ENCODE data around the gene ICE2.

The ICE2 gene

DNA sequence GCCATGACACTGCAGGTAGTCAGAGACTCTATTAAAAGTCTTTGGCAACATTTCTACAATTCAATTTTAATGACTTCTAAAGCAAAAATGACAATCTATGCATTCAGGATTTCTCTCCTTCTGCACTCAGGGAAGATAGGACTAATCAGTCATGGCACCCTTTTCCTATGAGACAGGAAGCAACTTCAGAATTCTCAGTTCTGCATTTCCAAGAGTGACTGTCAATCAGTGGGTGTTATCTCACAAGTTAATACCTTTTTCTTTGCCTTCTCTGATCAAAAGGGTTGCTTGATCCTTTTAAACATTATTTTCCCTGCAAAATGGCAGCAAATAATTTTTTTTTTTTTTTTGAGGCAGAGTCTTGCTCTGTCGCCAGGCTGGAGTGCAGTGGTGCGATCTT is 7.8 kb upstream of the ICE2 start:
- no peaks in the 10 kb centered on the region for H3K36me3 ChIP-seq (replicated peaks; ENCODE audit: insufficient read depth, low read length)
- H3K9ac ChIP-seq (ENCODE audit: low read length), result no peak overlapping the region
- no peaks in the 10 kb centered on the region for H3K9me2 ChIP-seq (replicated peaks; ENCODE audit: insufficient read depth, low read length)
- H3K4me3 ChIP-seq (ENCODE audit: low read length), result no peak overlapping the region
- no peaks in the 10 kb centered on the region for H3F3A ChIP-seq (ENCODE audit: insufficient read depth, low read length)
- no peak for DNase-seq
- no peaks in the 10 kb centered on the region for H3K4me1 ChIP-seq (ENCODE audit: low read length)
- H3K9me3 ChIP-seq (replicated peaks; ENCODE audit: insufficient read depth, low read length), result no peaks in the 10 kb centered on the region
- no peaks in the 10 kb centered on the region for H3K79me2 ChIP-seq (ENCODE audit: low read length)
- no peaks in the 10 kb centered on the region for H4K20me1 ChIP-seq (ENCODE audit: insufficient read depth, low read length)
- TF ChIP-seq CTCF (IDR thresholded peaks at IDR 0.05; ENCODE audit: low read length) (no peak), EZH2 (optimal IDR thresholded peaks at IDR 0.05; ENCODE audit: low read depth, low read length) (no peak), EZH2phosphoT487 (IDR thresholded peaks at IDR 0.05; ENCODE audit: low read length) (no peak)
- no peak overlapping the region for H3K27ac ChIP-seq (ENCODE audit: low read length)
- no peak overlapping the region for H2AFZ ChIP-seq (ENCODE audit: low read length)
- no peaks in the 10 kb centered on the region for H3K27me3 ChIP-seq (replicated peaks; ENCODE audit: insufficient read depth, low read length)
- no peak overlapping the region for H3K4me2 ChIP-seq (ENCODE audit: low read depth, low read length)

DNA sequence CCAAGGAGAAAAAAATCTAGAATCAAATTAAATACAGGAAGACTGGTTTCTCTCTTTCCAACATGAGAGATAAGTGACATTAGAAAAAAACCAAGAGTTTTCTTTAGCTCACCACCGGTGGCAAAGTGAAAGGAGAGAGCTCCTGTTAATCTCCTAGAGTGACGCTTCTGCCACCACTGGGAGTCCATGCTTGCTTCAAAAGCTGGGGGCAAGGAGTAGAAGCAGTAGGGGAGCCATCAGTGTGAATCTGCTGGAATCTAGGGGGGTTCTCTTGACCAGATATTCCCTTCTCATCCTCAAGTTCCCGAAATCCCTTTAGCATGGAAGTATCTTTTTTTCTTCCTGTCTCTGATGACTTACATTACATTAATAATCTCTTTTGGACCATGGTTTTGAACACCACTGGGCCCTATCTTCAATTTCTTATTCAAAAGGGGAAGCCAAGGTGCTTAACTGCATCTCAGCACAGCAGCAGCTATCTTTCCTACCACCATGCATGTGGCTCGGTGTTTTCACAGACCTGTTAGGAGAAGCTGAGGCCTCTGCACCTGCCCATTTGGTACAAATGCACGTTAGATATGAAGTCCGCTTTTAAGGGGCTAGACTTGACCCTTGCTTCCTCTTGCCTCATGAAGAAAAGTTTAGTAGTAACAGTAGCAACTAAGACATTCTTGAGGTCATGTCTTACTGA is 6.6 kb upstream of the ICE2 start:
- Histone ChIP-seq H3K27me3 (replicated peaks; ENCODE audit: insufficient read depth, low read length) (no peaks in the 10 kb centered on the region), H2AFZ (ENCODE audit: low read length) (no peak overlapping the region), H3K4me1 (ENCODE audit: low read length) (peaks cover 4% of the 10 kb centered on the region), H3K4me2 (ENCODE audit: low read depth, low read length) (no peak overlapping the region), H3K4me3 (ENCODE audit: low read length) (no peak overlapping the region), H3K27ac (ENCODE audit: low read length) (no peak overlapping the region), H3K79me2 (ENCODE audit: low read length) (0 out of 2 replicates have a peak, but pooled peaks cover 5% of the 10 kb centered on the region), H3K36me3 (replicated peaks; ENCODE audit: insufficient read depth, low read length) (no peaks in the 10 kb centered on the region), H3F3A (ENCODE audit: insufficient read depth, low read length) (no peaks in the 10 kb centered on the region), H3K9ac (ENCODE audit: low read length) (no peak overlapping the region), H3K9me3 (replicated peaks; ENCODE audit: insufficient read depth, low read length) (no peaks in the 10 kb centered on the region), H3K9me2 (replicated peaks; ENCODE audit: insufficient read depth, low read length) (no peaks in the 10 kb centered on the region), H4K20me1 (ENCODE audit: insufficient read depth, low read length) (no peaks in the 10 kb centered on the region)
- no peak for DNase-seq
- TF ChIP-seq EZH2 (optimal IDR thresholded peaks at IDR 0.05; ENCODE audit: low read depth, low read length), result no peak
- TF ChIP-seq CTCF (IDR thresholded peaks at IDR 0.05; ENCODE audit: low read length), result no peak
- no peak for TF ChIP-seq EZH2phosphoT487 (IDR thresholded peaks at IDR 0.05; ENCODE audit: low read length)

- Histone ChIP-seq H3K4me3 (ENCODE audit: low read length) (no peak overlapping the region), H2AFZ (ENCODE audit: low read length) (no peak overlapping the region), H3K4me1 (ENCODE audit: low read length) (peaks cover 12% of the 10 kb centered on the region), H3F3A (ENCODE audit: insufficient read depth, low read length) (peaks cover 12% of the 10 kb centered on the region), H3K9ac (ENCODE audit: low read length) (no peak overlapping the region), H3K27ac (ENCODE audit: low read length) (no peak overlapping the region), H4K20me1 (ENCODE audit: insufficient read depth, low read length) (no peaks in the 10 kb centered on the region), H3K4me2 (ENCODE audit: low read depth, low read length) (no peak overlapping the region), H3K9me3 (replicated peaks; ENCODE audit: insufficient read depth, low read length) (no peaks in the 10 kb centered on the region), H3K79me2 (ENCODE audit: low read length) (peaks cover 11% of the 10 kb centered on the region), H3K9me2 (replicated peaks; ENCODE audit: insufficient read depth, low read length) (no peaks in the 10 kb centered on the region), H3K36me3 (replicated peaks; ENCODE audit: insufficient read depth, low read length) (no peaks in the 10 kb centered on the region), H3K27me3 (replicated peaks; ENCODE audit: insufficient read depth, low read length) (no peaks in the 10 kb centered on the region)
- no peak for DNase-seq
- TF ChIP-seq EZH2phosphoT487 (IDR thresholded peaks at IDR 0.05; ENCODE audit: low read length) (no peak), CTCF (IDR thresholded peaks at IDR 0.05; ENCODE audit: low read length) (no peak), EZH2 (optimal IDR thresholded peaks at IDR 0.05; ENCODE audit: low read depth, low read length) (no peak)
Observed at GRCh38 chr15:60483042-60483441, 4.1 kb upstream of the ICE2 start.
